ENCODE results near the gene TMEM134.

Gene TMEM134

GRCh38 chr11:67416416-67417335 is 52.4 kb downstream of the TMEM134 start:
- peak overlapping the region in 1 of 7 experiments; percentile 39 for H3K4me3 ChIP-seq (ENCODE audit: control insufficient read depth in 1 of 7, extremely low read depth in 1 of 7, insufficient read depth in 4 of 7, low read depth in 2 of 7, low read length in 6 of 7)
- CTCF ChIA-PET: interaction anchor here (1.0 to 6.4 kb wide), 4 partner anchors 9 to 51 kb away, joined by 3 to 60 read pairs (median 12); partner anchors contain the start of genes PPP1CA and TBC1D10C
- H3K4me1 ChIP-seq (ENCODE audit: control extremely low read depth in 1 of 4, control insufficient read depth in 4 of 4, insufficient read depth in 4 of 4, low read length in 3 of 4): peaks cover 0 to 85% (median 80%) of the 10 kb centered on the region in 4 experiments
- peak in 2 of 3 donors; percentile 60 to 64 for DNase-seq
- POLR2A ChIA-PET: interaction anchor here (2.2 kb wide), 1 partner anchor 15 kb away, joined by 7 read pairs; the partner anchor contains the start of gene PPP1CA
- no peak overlapping the region for H3K27ac ChIP-seq (ENCODE audit: insufficient read depth in 1 of 2, low read depth in 1 of 2, low read length in 2 of 2, poor library complexity in 1 of 2, severe bottlenecking in 2 of 2)
- 48% methylated on average over 14 of the region's 21 CpGs for WGBS (ENCODE audit: insufficient coverage)
- no peaks in the 10 kb centered on the region for H3K9me3 ChIP-seq (ENCODE audit: control extremely low read depth in 1 of 5, control insufficient read depth in 4 of 5, insufficient read depth in 2 of 5, low read depth in 1 of 5, low read length in 4 of 5)
- H3K36me3 ChIP-seq (ENCODE audit: control insufficient read depth in 4 of 4, insufficient read depth in 4 of 4, low read length in 3 of 4): no peaks in the 10 kb centered on the region
- H3K27me3 ChIP-seq (replicated peaks in 2 of 5; ENCODE audit: control insufficient read depth in 4 of 5, insufficient read depth in 5 of 5, low read length in 4 of 5): no peaks in the 10 kb centered on the region

GRCh38 chr11:67415501-67416304 is 53.3 kb downstream of the TMEM134 start, which contains the start of gene CARNS1:
Gene CARNS1, plus strand, starts transcription at chr11:67415678. Its CDS starts 522 bp downstream, at chr11:67416200.
- peaks cover 0 to 89% (median 85%) of the 10 kb centered on the region in 4 experiments for H3K4me1 ChIP-seq (ENCODE audit: control extremely low read depth in 1 of 4, control insufficient read depth in 4 of 4, insufficient read depth in 4 of 4, low read length in 3 of 4)
- ChIA-PET CTCF (interaction anchor here (1.0 to 6.4 kb wide), 2 partner anchors 13 to 52 kb away, joined by 3 to 60 read pairs; partner anchors contain the start of genes PPP1CA and TBC1D10C), POLR2A (no interaction called here)
- H3K27ac ChIP-seq (ENCODE audit: insufficient read depth in 1 of 2, low read depth in 1 of 2, low read length in 2 of 2, poor library complexity in 1 of 2, severe bottlenecking in 2 of 2): no peak within 1 kb of the TSS
- no peaks in the 10 kb centered on the region for H3K36me3 ChIP-seq (ENCODE audit: control insufficient read depth in 4 of 4, insufficient read depth in 4 of 4, low read length in 3 of 4)
- H3K27me3 ChIP-seq (replicated peaks in 2 of 5; ENCODE audit: control insufficient read depth in 4 of 5, insufficient read depth in 5 of 5, low read length in 4 of 5): no peaks in the 10 kb centered on the region
- WGBS (ENCODE audit: insufficient coverage): 8% methylated on average over 24 of the region's 67 CpGs
- no peak for DNase-seq
- peak within 1 kb of the TSS in 5 of 7 experiments; percentile 27 to 77 (median 58) for H3K4me3 ChIP-seq (ENCODE audit: control insufficient read depth in 1 of 7, extremely low read depth in 1 of 7, insufficient read depth in 4 of 7, low read depth in 2 of 7, low read length in 6 of 7)
- H3K9me3 ChIP-seq (ENCODE audit: control extremely low read depth in 1 of 5, control insufficient read depth in 4 of 5, insufficient read depth in 2 of 5, low read depth in 1 of 5, low read length in 4 of 5): no peaks in the 10 kb centered on the region

- Histone ChIP-seq H3K27ac (ENCODE audit: insufficient read depth in 1 of 2, low read depth in 1 of 2, low read length in 2 of 2, poor library complexity in 1 of 2, severe bottlenecking in 2 of 2) (no peak overlapping the region), H3K4me3 (ENCODE audit: control insufficient read depth in 1 of 7, extremely low read depth in 1 of 7, insufficient read depth in 4 of 7, low read depth in 2 of 7, low read length in 6 of 7) (no peak overlapping the region), H3K36me3 (ENCODE audit: control insufficient read depth in 4 of 4, insufficient read depth in 4 of 4, low read length in 3 of 4) (peaks cover 0 to 3% (median 0%) of the 10 kb centered on the region in 4 experiments), H3K9me3 (ENCODE audit: control extremely low read depth in 1 of 5, control insufficient read depth in 4 of 5, insufficient read depth in 2 of 5, low read depth in 1 of 5, low read length in 4 of 5) (no peaks in the 10 kb centered on the region), H3K4me1 (ENCODE audit: control extremely low read depth in 1 of 4, control insufficient read depth in 4 of 4, insufficient read depth in 4 of 4, low read length in 3 of 4) (peaks cover 3 to 89% (median 85%) of the 10 kb centered on the region in 4 experiments), H3K27me3 (replicated peaks in 2 of 5; ENCODE audit: control insufficient read depth in 4 of 5, insufficient read depth in 5 of 5, low read length in 4 of 5) (no peaks in the 10 kb centered on the region)
- peak in 2 of 3 donors; percentile 53 to 73 for DNase-seq
- CTCF ChIA-PET: interaction anchor here (0.8 to 3.1 kb wide), 7 partner anchors 9 to 231 kb away, joined by 3 to 17 read pairs (median 3); partner anchors contain the start of genes PPP1CA and TBC1D10C
- POLR2A ChIA-PET: interaction anchor here (2.2 kb wide), 1 partner anchor 8 kb away, joined by 6 read pairs; no protein-coding TSS in a partner anchor
- WGBS (ENCODE audit: insufficient coverage): 89% methylated on average over 1 of the region's 2 CpGs
These were observed 55.7 kb downstream of the TMEM134 start for GRCh38 chr11:67413266-67413849.

GRCh38 chr11:67412495-67413179 is 56.4 kb downstream of the TMEM134 start:
- ChIA-PET POLR2A (interaction anchor here (2.2 kb wide), 1 partner anchor 8 kb away, joined by 6 read pairs; no protein-coding TSS in a partner anchor), CTCF (interaction anchor here (0.6 to 3.1 kb wide), 9 partner anchors 9 to 232 kb away, joined by 3 to 17 read pairs (median 4); partner anchors contain the start of genes PPP1CA and TBC1D10C)
- Histone ChIP-seq H3K27me3 (replicated peaks in 2 of 5; ENCODE audit: control insufficient read depth in 4 of 5, insufficient read depth in 5 of 5, low read length in 4 of 5) (no peaks in the 10 kb centered on the region), H3K27ac (ENCODE audit: insufficient read depth in 1 of 2, low read depth in 1 of 2, low read length in 2 of 2, poor library complexity in 1 of 2, severe bottlenecking in 2 of 2) (no peak overlapping the region), H3K4me1 (ENCODE audit: control extremely low read depth in 1 of 4, control insufficient read depth in 4 of 4, insufficient read depth in 4 of 4, low read length in 3 of 4) (peaks cover 8 to 89% (median 85%) of the 10 kb centered on the region in 4 experiments), H3K9me3 (ENCODE audit: control extremely low read depth in 1 of 5, control insufficient read depth in 4 of 5, insufficient read depth in 2 of 5, low read depth in 1 of 5, low read length in 4 of 5) (no peaks in the 10 kb centered on the region), H3K4me3 (ENCODE audit: control insufficient read depth in 1 of 7, extremely low read depth in 1 of 7, insufficient read depth in 4 of 7, low read depth in 2 of 7, low read length in 6 of 7) (no peak overlapping the region), H3K36me3 (ENCODE audit: control insufficient read depth in 4 of 4, insufficient read depth in 4 of 4, low read length in 3 of 4) (peaks cover 0 to 10% (median under 1%) of the 10 kb centered on the region in 4 experiments)
- DNase-seq: no peak
- 80% methylated on average over 7 of the region's 9 CpGs for WGBS (ENCODE audit: insufficient coverage)

GRCh38 chr11:67411785-67412152 is 57.3 kb downstream of the TMEM134 start:
- no peaks in the 10 kb centered on the region for H3K9me3 ChIP-seq (ENCODE audit: control extremely low read depth in 1 of 5, control insufficient read depth in 4 of 5, insufficient read depth in 2 of 5, low read depth in 1 of 5, low read length in 4 of 5)
- WGBS (ENCODE audit: insufficient coverage): 97% methylated on average over 6 of the region's 7 CpGs
- H3K4me3 ChIP-seq (ENCODE audit: control insufficient read depth in 1 of 7, extremely low read depth in 1 of 7, insufficient read depth in 4 of 7, low read depth in 2 of 7, low read length in 6 of 7): no peak overlapping the region
- no peak for DNase-seq
- H3K4me1 ChIP-seq (ENCODE audit: control extremely low read depth in 1 of 4, control insufficient read depth in 4 of 4, insufficient read depth in 4 of 4, low read length in 3 of 4): peaks cover 8 to 89% (median 85%) of the 10 kb centered on the region in 4 experiments
- H3K27ac ChIP-seq (ENCODE audit: insufficient read depth in 1 of 2, low read depth in 1 of 2, low read length in 2 of 2, poor library complexity in 1 of 2, severe bottlenecking in 2 of 2): no peak overlapping the region
- H3K36me3 ChIP-seq (ENCODE audit: control insufficient read depth in 4 of 4, insufficient read depth in 4 of 4, low read length in 3 of 4): peaks cover 0 to 19% (median 1%) of the 10 kb centered on the region in 4 experiments
- H3K27me3 ChIP-seq (replicated peaks in 2 of 5; ENCODE audit: control insufficient read depth in 4 of 5, insufficient read depth in 5 of 5, low read length in 4 of 5): no peaks in the 10 kb centered on the region
- ChIA-PET POLR2A (interaction anchor here (2.2 kb wide), 1 partner anchor 9 kb away, joined by 6 read pairs; no protein-coding TSS in a partner anchor), CTCF (interaction anchor here (1.0 to 2.6 kb wide), 3 partner anchors 8 to 12 kb away, joined by 4 to 10 read pairs (median 6); partner anchors contain the start of genes PPP1CA and TBC1D10C)

All from common myeloid progenitor, CD34-positive (primary cell).